Neural crest cell (in vitro differentiated cells): Measurements from ENCODE around the gene MYO1E. TPM values are rescaled to one million over a fixed set of nuclear protein-coding genes. Genes with fewer than 3 reads are reported as not detected.
A peak's percentile ranks its signal among the peaks of the same experiment; 100 is the strongest.

ENCODE experiments used
- DNase-seq: peaks from one replicate; pipeline ENCODE4 v3.0.0; 2021; ENCODE audit warnings: low read depth, mixed read lengths, low spot score
- H3K27ac Mint-ChIP-seq: one replicate; pipeline ENCODE4 v1.8.0; 2021; ENCODE audit warnings: mild to moderate bottlenecking, mixed read lengths; ENCODE audit not compliant: unreplicated experiment
- H3K27me3 Mint-ChIP-seq: 2 replicates; pipeline ENCODE4 v1.8.0; 2021; ENCODE audit warnings: low read depth, mild to moderate bottlenecking, mixed read lengths
- H3K36me3 Mint-ChIP-seq: 2 replicates; pipeline ENCODE4 v1.8.0; 2021; ENCODE audit warnings: low read depth, mild to moderate bottlenecking, mixed read lengths
- H3K4me1 Mint-ChIP-seq: 2 replicates; pipeline ENCODE4 v1.8.0; 2021; ENCODE audit warnings: mixed read lengths
- H3K4me3 Mint-ChIP-seq: one replicate; pipeline ENCODE4 v1.8.0; 2021; ENCODE audit warnings: mild to moderate bottlenecking, mixed read lengths
- H3K9me3 Mint-ChIP-seq: 2 replicates; pipeline ENCODE4 v1.8.0; 2021; ENCODE audit warnings: mixed read lengths
- total RNA-seq: library from RNA; stranded (reverse); gene quantifications from 2 replicates; pipeline ENCODE4 v1.2.1, GENCODE V29; 2021
- TF ChIP-seq, protein P1 (sequence below): fragments of 200-600 bp; sonication (generic); conservative IDR thresholded peaks from 2 replicates; pipeline ENCODE4 v1.5.0; 2021; ENCODE audit warnings: antibody characterized with exemption, mild to moderate bottlenecking

Gene MYO1E
- total RNA-seq, 1 donor from 2014 or later = 34.5 TPM

- H3K4me1 Mint-ChIP-seq = peaks cover 61% of the 10 kb centered on the region
- H3K36me3 Mint-ChIP-seq = no peaks in the 10 kb centered on the region
- H3K27ac Mint-ChIP-seq = peak overlapping the region; percentile 9
- TF ChIP-seq, protein P1, sequence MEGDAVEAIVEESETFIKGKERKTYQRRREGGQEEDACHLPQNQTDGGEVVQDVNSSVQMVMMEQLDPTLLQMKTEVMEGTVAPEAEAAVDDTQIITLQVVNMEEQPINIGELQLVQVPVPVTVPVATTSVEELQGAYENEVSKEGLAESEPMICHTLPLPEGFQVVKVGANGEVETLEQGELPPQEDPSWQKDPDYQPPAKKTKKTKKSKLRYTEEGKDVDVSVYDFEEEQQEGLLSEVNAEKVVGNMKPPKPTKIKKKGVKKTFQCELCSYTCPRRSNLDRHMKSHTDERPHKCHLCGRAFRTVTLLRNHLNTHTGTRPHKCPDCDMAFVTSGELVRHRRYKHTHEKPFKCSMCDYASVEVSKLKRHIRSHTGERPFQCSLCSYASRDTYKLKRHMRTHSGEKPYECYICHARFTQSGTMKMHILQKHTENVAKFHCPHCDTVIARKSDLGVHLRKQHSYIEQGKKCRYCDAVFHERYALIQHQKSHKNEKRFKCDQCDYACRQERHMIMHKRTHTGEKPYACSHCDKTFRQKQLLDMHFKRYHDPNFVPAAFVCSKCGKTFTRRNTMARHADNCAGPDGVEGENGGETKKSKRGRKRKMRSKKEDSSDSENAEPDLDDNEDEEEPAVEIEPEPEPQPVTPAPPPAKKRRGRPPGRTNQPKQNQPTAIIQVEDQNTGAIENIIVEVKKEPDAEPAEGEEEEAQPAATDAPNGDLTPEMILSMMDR = no peak
- DNase-seq = no peak
- no peaks in the 10 kb centered on the region for H3K27me3 Mint-ChIP-seq
- H3K9me3 Mint-ChIP-seq = no peaks in the 10 kb centered on the region
- no peak overlapping the region for H3K4me3 Mint-ChIP-seq
These were observed 78.0 kb downstream of the MYO1E start for GRCh38 chr15:59294574-59295260.

DNA sequence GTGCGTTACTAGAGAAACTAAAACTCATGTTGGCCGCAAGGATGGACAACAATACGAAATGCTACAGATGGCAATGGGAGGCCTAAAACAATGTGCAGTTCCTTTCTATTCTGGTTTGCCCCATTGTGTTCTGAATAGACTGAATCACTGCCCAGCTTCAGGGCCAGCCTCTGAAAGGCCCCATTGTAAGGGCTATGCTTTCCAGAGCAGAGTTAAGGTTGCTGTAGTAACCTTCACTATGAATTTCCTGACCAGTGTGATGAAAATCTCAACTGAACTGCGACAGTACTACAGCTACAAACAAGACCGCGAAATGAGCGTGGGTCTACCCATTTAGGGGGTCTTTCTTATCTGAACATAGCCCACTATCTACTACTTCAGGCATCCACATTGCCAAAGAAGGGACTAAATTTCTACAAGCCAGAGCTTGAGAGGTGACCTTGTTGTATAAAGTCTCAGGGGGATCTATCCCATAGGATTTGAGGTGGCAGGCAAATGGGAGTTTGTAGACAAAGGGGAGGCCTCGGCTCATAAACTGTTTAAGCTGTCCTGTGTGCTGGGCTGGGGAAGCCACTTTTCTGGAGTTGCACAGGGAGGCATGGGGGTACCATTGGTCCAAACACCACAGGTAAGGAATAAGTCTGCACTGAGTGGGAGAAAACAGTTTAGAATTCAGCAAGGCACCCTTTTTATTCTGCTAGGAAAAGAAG is 80.1 kb downstream of the MYO1E start:
- Mint-ChIP-seq H3K27ac (peak overlapping the region; percentile 97), H3K27me3 (no peaks in the 10 kb centered on the region), H3K4me3 (peak overlapping the region; percentile 78), H3K4me1 (peaks cover 65% of the 10 kb centered on the region), H3K9me3 (no peaks in the 10 kb centered on the region), H3K36me3 (no peaks in the 10 kb centered on the region)
- TF ChIP-seq, protein P1 = no peak
- peak; percentile 18 for DNase-seq

DNA sequence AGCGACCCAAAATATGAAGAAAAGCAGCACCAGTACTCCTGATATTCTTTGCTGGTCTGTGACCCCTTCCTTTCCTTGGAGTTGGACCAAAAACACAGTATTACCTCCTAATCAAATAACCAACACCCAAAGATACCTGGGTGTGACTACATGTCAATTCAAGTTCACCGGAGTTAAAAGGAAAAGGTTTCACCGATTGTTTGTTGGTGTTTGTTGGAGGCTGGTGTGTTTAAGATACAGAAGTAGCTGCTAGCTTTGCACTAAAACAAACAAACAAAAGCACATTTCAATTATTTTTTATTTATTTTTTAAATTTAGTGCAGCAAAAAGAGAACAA is 81.5 kb downstream of the MYO1E start:
- peak overlapping the region; percentile 52 for H3K27ac Mint-ChIP-seq
- DNase-seq = no peak
- TF ChIP-seq, protein P1 = no peak
- H3K4me3 Mint-ChIP-seq = no peak overlapping the region
- no peaks in the 10 kb centered on the region for H3K36me3 Mint-ChIP-seq
- no peaks in the 10 kb centered on the region for H3K9me3 Mint-ChIP-seq
- peaks cover 61% of the 10 kb centered on the region for H3K4me1 Mint-ChIP-seq
- no peaks in the 10 kb centered on the region for H3K27me3 Mint-ChIP-seq

- TF ChIP-seq, protein P1 = no peak
- no peaks in the 10 kb centered on the region for H3K9me3 Mint-ChIP-seq
- no peaks in the 10 kb centered on the region for H3K36me3 Mint-ChIP-seq
- DNase-seq = no peak
- H3K4me3 Mint-ChIP-seq = peak overlapping the region; percentile 12
- no peaks in the 10 kb centered on the region for H3K27me3 Mint-ChIP-seq
- peaks cover 55% of the 10 kb centered on the region for H3K4me1 Mint-ChIP-seq
- peak overlapping the region; percentile 70 for H3K27ac Mint-ChIP-seq
These were observed 82.1 kb downstream of the MYO1E start for GRCh38 chr15:59290295-59291212.

- Mint-ChIP-seq H3K4me3 (no peak overlapping the region), H3K4me1 (peaks cover 48% of the 10 kb centered on the region), H3K9me3 (no peaks in the 10 kb centered on the region), H3K27me3 (no peaks in the 10 kb centered on the region), H3K27ac (peak overlapping the region; percentile 43), H3K36me3 (no peaks in the 10 kb centered on the region)
- TF ChIP-seq, protein P1 = no peak
- DNase-seq = no peak
These were observed 83.1 kb downstream of the MYO1E start for GRCh38 chr15:59289574-59289973.
